Measurements from ENCODE around the gene SFTPA2. TPM values are rescaled to one million over a fixed set of nuclear protein-coding genes. Genes with fewer than 3 reads are reported as not detected.
"Not testable (repeated sequence)": the region's sequence is repeated elsewhere in the genome, so short reads cannot be mapped to it uniquely, and the experiment has no call there.

The SFTPA2 gene
- total RNA-seq, 1 donor from 2014 or later, result 0.32 TPM

GRCh38 chr10:79509934-79510508 is 50.2 kb downstream of the SFTPA2 start:
- not testable (repeated sequence) for ATAC-seq

- peak; percentile 67 for ATAC-seq
These were observed 50.8 kb downstream of the SFTPA2 start for GRCh38 chr10:79509306-79509933.

DNA sequence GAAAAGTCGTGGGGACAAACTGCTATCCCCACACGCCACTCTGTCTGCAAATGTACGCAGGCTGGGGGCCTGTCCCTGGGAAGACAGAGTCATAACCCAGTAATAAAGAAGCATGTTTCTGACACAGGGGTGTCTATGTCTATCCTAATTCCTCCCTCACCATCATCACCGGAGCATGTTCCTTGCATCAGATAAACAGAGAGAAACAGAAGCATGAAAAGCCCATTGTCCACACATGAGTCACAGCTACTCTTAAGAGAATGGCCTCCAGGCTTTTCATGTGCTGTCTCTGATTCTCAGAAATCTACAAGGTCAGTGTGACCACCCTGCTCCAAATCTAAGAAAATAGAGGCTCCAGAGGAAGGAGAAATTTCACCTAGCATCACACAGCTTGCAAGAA is 52.0 kb downstream of the SFTPA2 start:
- peak; percentile 44 for ATAC-seq

DNA sequence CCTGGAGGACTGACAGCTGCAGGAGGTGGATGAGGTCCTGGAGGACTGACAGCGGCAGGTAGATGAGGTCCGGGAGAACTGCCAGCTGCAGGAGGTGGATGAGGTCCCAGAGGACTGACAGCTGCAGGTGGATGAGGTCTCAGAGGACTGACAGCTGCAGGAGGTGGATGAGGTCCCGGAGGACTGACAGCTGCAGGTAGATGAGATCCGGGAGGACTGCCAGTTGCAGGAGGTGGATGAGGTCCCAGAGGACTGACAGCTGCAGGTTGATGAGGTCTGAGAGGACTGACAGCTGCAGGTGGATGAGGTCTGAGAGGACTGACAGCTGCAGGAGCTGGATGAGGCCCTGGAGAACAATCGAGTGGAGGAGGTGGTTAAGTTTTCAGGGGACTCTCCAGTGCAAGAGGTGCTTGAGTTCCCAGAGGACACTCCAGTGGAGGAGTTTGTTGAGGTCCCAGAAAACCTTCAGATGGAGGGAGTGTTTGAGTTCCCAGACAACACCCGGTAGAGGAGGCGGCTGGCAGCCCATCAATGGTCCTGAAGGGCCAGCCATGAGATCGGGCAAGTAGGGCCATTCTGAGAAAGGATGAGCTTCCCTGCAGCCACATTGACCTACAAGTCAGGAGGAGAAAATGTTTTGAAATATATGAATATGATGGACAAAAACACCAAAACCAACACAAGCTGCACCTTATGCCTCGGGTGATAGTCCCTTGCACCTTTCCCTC is 52.6 kb downstream of the SFTPA2 start:
- ATAC-seq, result no peak

Other genes with a start within 250 kb of the SFTPA2 start
- gene PPIF, start 212.9 kb downstream of the SFTPA2 start, total RNA-seq, result 77.8 TPM
- 3.3 TPM for gene ZCCHC24, start 114.8 kb downstream of the SFTPA2 start, total RNA-seq
- gene EIF5AL1, start 47.9 kb downstream of the SFTPA2 start, total RNA-seq, result 1.7 TPM
- 0.32 TPM for gene SFTPA1, start 50.5 kb upstream of the SFTPA2 start, total RNA-seq
- 0.24 TPM for gene NUTM2B, start 142.8 kb upstream of the SFTPA2 start, total RNA-seq

Data from esophagus mucosa (tissue), 1 donor.